HepG2 (cell line): ENCODE results near the gene SLC19A3. TPM values are rescaled to one million over a fixed set of nuclear protein-coding genes. Genes with fewer than 3 reads are reported as not detected.

Experiments
- ATAC-seq: fragments of 200-7000 bp; cut with Tn5 transposase; 3 replicates; pipeline ENCODE4 v1.9.1; 2020; ENCODE audit warnings: mild to moderate bottlenecking, moderate library complexity
- BruUV-seq: library from RNA; stranded (reverse); fragments of 400-500 nt; replicated peaks from 2 replicates; lab custom pipeline; 2021; lab: Mats Ljungman, UMichigan
- CTCF ChIA-PET: fragments of 300-600 bp; formaldehyde crosslinking; extraction: SDS; loops from one replicate; lab custom pipeline; 2021; ENCODE audit warnings: low total read pairs, inconsistent platforms, low intra/inter-chr PET ratio; lab: Yijun Ruan, JAX
- POLR2A ChIA-PET: fragments of 350-600 bp; sonication (Branson Sonifier 250); formaldehyde crosslinking; loops from one replicate; lab custom pipeline; 2020; ENCODE audit warnings: antibody characterized with exemption, inconsistent platforms; lab: Yijun Ruan, JAX
- DNase-seq: peaks from one replicate; pipeline ENCODE4 v3.0.0-alpha.2; 2015; ENCODE audit warnings: low spot score
- FAIRE-seq: peaks from 3 replicates; lab custom pipeline; 2011; peaks lifted over from hg19 to GRCh38; lab: Jason Lieb, UNC
- H2AFZ ChIP-seq: one replicate; pipeline ENCODE4 v1.6.1; 2011; ENCODE audit warnings: low read length, inconsistent platforms
- H3K27ac ChIP-seq: fragments of 300-600 bp; 3 replicates; pipeline ENCODE4 v1.8.0; 2011; ENCODE audit warnings: mixed run types, mild to moderate bottlenecking, mixed read lengths, low read length, inconsistent platforms; ENCODE audit not compliant: insufficient read depth; ENCODE audit errors: extremely low read length
- H3K27me3 ChIP-seq, 2 experiments: fragments of 200-600 bp in 1 of 2; 2 replicates in 1 of 2; 3 replicates in 1 of 2; pipeline versions ENCODE4 v1.6.0 to v1.8.0; 2011; ENCODE audit warnings: low read length in 2 of 2, mild to moderate bottlenecking in 2 of 2, moderate library complexity in 2 of 2, inconsistent platforms in 1 of 2; ENCODE audit not compliant: insufficient read depth in 2 of 2, control insufficient read depth in 1 of 2
- H3K36me3 ChIP-seq, 2 experiments: fragments of 200-600 bp in 1 of 2; replicated peaks in 1 of 2; 2 replicates in 1 of 2; 3 replicates in 1 of 2; pipeline versions ENCODE4 v1.5.1 to v1.8.0; 2011; ENCODE audit warnings: low read length in 2 of 2, inconsistent platforms in 1 of 2; ENCODE audit not compliant: insufficient read depth in 2 of 2, control insufficient read depth in 1 of 2
- H3K4me1 ChIP-seq: 2 replicates; pipeline ENCODE4 v1.5.1; 2012; ENCODE audit warnings: low read length, inconsistent platforms; ENCODE audit not compliant: insufficient read depth
- H3K4me2 ChIP-seq: 2 replicates; pipeline ENCODE4 v1.6.0; 2011; ENCODE audit warnings: low read depth, low read length, inconsistent platforms
- H3K4me3 ChIP-seq, 3 experiments: fragments of 200-600 bp in 1 of 3; sonication (generic), shearing (Covaris generic) in 1 of 3; replicated peaks in 1 of 3; 2 replicates each; pipeline ENCODE4 v1.5.1; 2011 to 2016; ENCODE audit warnings: low read length in 3 of 3, inconsistent platforms in 2 of 3, low read depth in 2 of 3, mild to moderate bottlenecking in 2 of 3, control low read depth in 1 of 3, mixed read lengths in 1 of 3; ENCODE audit not compliant: insufficient read depth in 1 of 3
- H3K79me2 ChIP-seq: one replicate; pipeline ENCODE4 v1.6.1; 2011; ENCODE audit warnings: low read length, inconsistent platforms; ENCODE audit not compliant: insufficient read depth
- H3K9ac ChIP-seq: 2 replicates; pipeline ENCODE4 v1.6.0; 2011; ENCODE audit warnings: mild to moderate bottlenecking, low read depth, low read length, inconsistent platforms; ENCODE audit not compliant: insufficient read depth
- H3K9me3 ChIP-seq: 2 replicates; pipeline ENCODE4 v1.5.1; 2012; ENCODE audit warnings: mild to moderate bottlenecking, low read length
- H4K20me1 ChIP-seq: 2 replicates; pipeline ENCODE4 v1.6.0; 2011; ENCODE audit warnings: inconsistent platforms, mild to moderate bottlenecking, low read length, moderate library complexity; ENCODE audit not compliant: insufficient read depth
- FOSL2 ChIP-seq: sonication (generic); formaldehyde crosslinking; IDR thresholded peaks from 2 replicates; pipeline ENCODE4 v1.4.0; 2020; ENCODE audit warnings: missing genetic modification reagents
- HNF4A ChIP-seq: sonication (generic); formaldehyde crosslinking; IDR thresholded peaks from 2 replicates; pipeline ENCODE4 v1.4.0; 2020; ENCODE audit warnings: missing genetic modification reagents
- RAD21 ChIP-seq: fragments of 450-650 bp; formaldehyde crosslinking; IDR thresholded peaks from 2 replicates; pipeline ENCODE4 v1.5.0; 2020; ENCODE audit warnings: mild to moderate bottlenecking
- SALL1 ChIP-seq: sonication (generic); formaldehyde crosslinking; IDR thresholded peaks from 2 replicates; pipeline ENCODE4 v1.8.0; 2022; ENCODE audit warnings: mild to moderate bottlenecking, missing genetic modification reagents
- SRSF9 ChIP-seq: fragments of 200-400 bp; formaldehyde crosslinking; IDR thresholded peaks from 2 replicates; pipeline ENCODE4 v1.6.1; 2018; ENCODE audit warnings: borderline replicate concordance, mild to moderate bottlenecking, low read depth, low read length; ENCODE audit not compliant: insufficient read depth, poor library complexity, severe bottlenecking
- ZNF362 ChIP-seq: sonication (generic); formaldehyde crosslinking; IDR thresholded peaks from 2 replicates; pipeline ENCODE4 v1.4.0; 2020; ENCODE audit warnings: missing genetic modification reagents, mild to moderate bottlenecking, borderline replicate concordance
- ZNF660 ChIP-seq: sonication (generic); formaldehyde crosslinking; IDR thresholded peaks from 2 replicates; pipeline ENCODE4 v1.5.1; 2020; ENCODE audit warnings: mild to moderate bottlenecking, low read depth, missing genetic modification reagents, borderline replicate concordance
- ZNF746 ChIP-seq: sonication (generic); formaldehyde crosslinking; IDR thresholded peaks from 2 replicates; pipeline ENCODE4 v1.8.0; 2022; ENCODE audit warnings: mild to moderate bottlenecking, missing genetic modification reagents
- ZNF841 ChIP-seq: sonication (generic); formaldehyde crosslinking; IDR thresholded peaks from 2 replicates; pipeline ENCODE4 v1.8.1; 2023; ENCODE audit warnings: missing genetic modification reagents, borderline replicate concordance
- ZSCAN12 ChIP-seq: sonication (generic); formaldehyde crosslinking; IDR thresholded peaks from 2 replicates; pipeline ENCODE4 v1.9.0; 2021; ENCODE audit warnings: mild to moderate bottlenecking, missing genetic modification reagents
- ZSCAN22 ChIP-seq: sonication (generic); formaldehyde crosslinking; IDR thresholded peaks from 2 replicates; pipeline ENCODE4 v1.4.0; 2020; ENCODE audit warnings: mild to moderate bottlenecking, missing genetic modification reagents
- ZSCAN9 ChIP-seq: IDR thresholded peaks from 2 replicates; pipeline ENCODE4 v1.6.1; 2016; ENCODE audit warnings: borderline replicate concordance
- WGBS: methylation state at CpG from one replicate; pipeline ENCODE4 v1.1.6; 2017; ENCODE audit warnings: low lambda C conversion rate; 5-methylcytosine and 5-hydroxymethylcytosine counted together
- in situ Hi-C: cut with HindIII; loops from 2 replicates; pipeline ENCODE4 v1.10.0; 2017; ENCODE audit warnings: low pct_unique_long_range_greater_than_20kb; ENCODE audit not compliant: extremely low pct_ligation_motif_present
- intact Hi-C: fragments of 100-400 bp; cut with micrococcal nuclease; formaldehyde crosslinking; loops from one replicate; pipeline ENCODE4 v1.10.0; 2022; ENCODE audit not compliant: unreplicated experiment
- polyA plus RNA-seq, 8 experiments: library from polyadenylated mRNA; depleted of rRNA in 3 of 8; stranded (reverse) in 7 of 8; unstranded in 1 of 8; fragments of >200 nt; fragmentation: Illumina TruSeq in 4 of 8; extraction: Trizol in 4 of 8; gene quantifications; 2 replicates each; pipeline versions ENCODE4 v1.2.1 to v1.2.3, GENCODE V29; 2011 to 2016; ENCODE audit warnings: low read depth in 4 of 8, missing spikeins in 1 of 8, mixed read lengths in 1 of 8; ENCODE audit not compliant: insufficient read depth in 1 of 8
- total RNA-seq, 5 experiments: library from RNA; depleted of rRNA; stranded (reverse); fragments of >200 nt; fragmentation: Illumina TruSeq; extraction: Trizol; gene quantifications; 2 replicates each; pipeline ENCODE4 v1.2.3, GENCODE V29; 2016; ENCODE audit warnings: low read depth in 1 of 5
- TF ChIP-seq, protein P1 (sequence below): sonication (generic); formaldehyde crosslinking; IDR thresholded peaks from 2 replicates; pipeline ENCODE4 v1.5.1; 2020; ENCODE audit warnings: missing genetic modification reagents, mild to moderate bottlenecking, borderline replicate concordance
- TF ChIP-seq, protein P2 (sequence below): sonication (generic); formaldehyde crosslinking; IDR thresholded peaks from 2 replicates; pipeline ENCODE4 v1.4.0; 2020; ENCODE audit warnings: missing genetic modification reagents

Gene SLC19A3
- total and polyA plus RNA-seq, 2 of the 13 experiments (the other 11 are each of a cell fraction or from before 2014, with no cell fraction given), result 2.3 to 5.2 TPM

DNA sequence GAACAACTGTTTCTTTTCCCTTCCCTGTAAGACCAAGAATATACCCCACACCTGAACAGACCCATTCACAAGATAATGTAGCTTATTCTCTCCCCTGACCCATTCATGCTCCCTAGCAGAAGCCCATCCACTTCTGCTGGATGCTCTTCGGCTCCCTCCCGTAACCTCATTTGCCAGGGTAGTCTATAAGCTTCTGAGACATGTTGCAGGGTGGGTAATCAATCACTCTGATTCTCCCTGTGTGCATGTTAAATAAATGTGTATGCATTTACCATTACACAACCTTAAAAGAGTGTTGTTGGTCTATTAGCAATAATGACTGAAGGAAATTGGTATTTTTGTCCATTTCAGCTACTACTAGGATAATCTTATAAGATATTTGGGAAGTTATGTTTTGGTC lies 1.3 kb downstream of the SLC19A3 start:
- H3K27me3 ChIP-seq, result peaks cover 0 to 11% of the 10 kb centered on the region in 2 experiments; a peak in 3 of 5 replicates
- intact Hi-C loops (no loop called here), in situ Hi-C loops (no loop called here)
- no peak overlapping the region for H3K4me3 ChIP-seq
- H3K4me1 ChIP-seq, result peaks cover 22% of the 10 kb centered on the region
- H3K27ac ChIP-seq, result no peak overlapping the region
- ChIA-PET CTCF (no interaction called here), POLR2A (no interaction called here)
- peak overlapping the region; percentile 16; the same call in 1 of the 2 replicates for H3K4me2 ChIP-seq
- FAIRE-seq (no peak), DNase-seq (no peak), ATAC-seq (no peak)
- H4K20me1 ChIP-seq, result no peaks in the 10 kb centered on the region
- 86% methylated on average over 2 of the region's 2 CpGs for WGBS
- H3K79me2 ChIP-seq, result no peaks in the 10 kb centered on the region
- H2AFZ ChIP-seq, result no peak overlapping the region
- H3K9ac ChIP-seq, result no peak overlapping the region
- TF ChIP-seq ZSCAN12 (CRISPR knock-in tag) (no peak), ZNF660 (CRISPR knock-in tag) (0 out of 2 replicates have a peak, but pooled peaks have one; percentile 53)
- no peaks in the 10 kb centered on the region for H3K9me3 ChIP-seq
- H3K36me3 ChIP-seq, result no peaks in the 10 kb centered on the region
- no TSS peak for BruUV-seq

GRCh38 chr2:227713291-227713690 lies 4.5 kb downstream of the SLC19A3 start:
- H3K27me3 ChIP-seq, result peaks cover 0 to 11% of the 10 kb centered on the region in 2 experiments; a peak in 3 of 5 replicates
- DNase-seq (peak; percentile 21), FAIRE-seq (no peak), ATAC-seq (no peak)
- no peak overlapping the region for H3K4me2 ChIP-seq
- H4K20me1 ChIP-seq, result no peaks in the 10 kb centered on the region
- ChIA-PET POLR2A (no interaction called here), CTCF (no interaction called here)
- intact Hi-C loops (no loop called here), in situ Hi-C loops (no loop called here)
- H3K4me3 ChIP-seq, result no peak overlapping the region
- H3K36me3 ChIP-seq, result no peaks in the 10 kb centered on the region
- WGBS, result 96% methylated on average over 1 of the region's 1 CpG
- H3K79me2 ChIP-seq, result no peaks in the 10 kb centered on the region
- peaks cover 15% of the 10 kb centered on the region for H3K4me1 ChIP-seq
- H3K27ac ChIP-seq, result no peak overlapping the region
- no peak overlapping the region for H2AFZ ChIP-seq
- no TSS peak for BruUV-seq
- H3K9me3 ChIP-seq, result no peaks in the 10 kb centered on the region
- H3K9ac ChIP-seq, result no peak overlapping the region
- TF ChIP-seq, protein P1, sequence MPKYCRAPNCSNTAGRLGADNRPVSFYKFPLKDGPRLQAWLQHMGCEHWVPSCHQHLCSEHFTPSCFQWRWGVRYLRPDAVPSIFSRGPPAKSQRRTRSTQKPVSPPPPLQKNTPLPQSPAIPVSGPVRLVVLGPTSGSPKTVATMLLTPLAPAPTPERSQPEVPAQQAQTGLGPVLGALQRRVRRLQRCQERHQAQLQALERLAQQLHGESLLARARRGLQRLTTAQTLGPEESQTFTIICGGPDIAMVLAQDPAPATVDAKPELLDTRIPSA, result no peak
- TF ChIP-seq ZNF746 (CRISPR knock-in tag) (no peak), ZNF841 (no peak), ZSCAN9 (CRISPR knock-in tag) (no peak), ZNF362 (CRISPR knock-in tag) (no peak), SRSF9 (no peak), RAD21 (CRISPR knock-in tag) (no peak), SALL1 (CRISPR knock-in tag) (no peak), ZSCAN22 (CRISPR knock-in tag) (no peak), FOSL2 (CRISPR knock-in tag) (no peak), HNF4A (CRISPR knock-in tag) (no peak)
- TF ChIP-seq, protein P2, sequence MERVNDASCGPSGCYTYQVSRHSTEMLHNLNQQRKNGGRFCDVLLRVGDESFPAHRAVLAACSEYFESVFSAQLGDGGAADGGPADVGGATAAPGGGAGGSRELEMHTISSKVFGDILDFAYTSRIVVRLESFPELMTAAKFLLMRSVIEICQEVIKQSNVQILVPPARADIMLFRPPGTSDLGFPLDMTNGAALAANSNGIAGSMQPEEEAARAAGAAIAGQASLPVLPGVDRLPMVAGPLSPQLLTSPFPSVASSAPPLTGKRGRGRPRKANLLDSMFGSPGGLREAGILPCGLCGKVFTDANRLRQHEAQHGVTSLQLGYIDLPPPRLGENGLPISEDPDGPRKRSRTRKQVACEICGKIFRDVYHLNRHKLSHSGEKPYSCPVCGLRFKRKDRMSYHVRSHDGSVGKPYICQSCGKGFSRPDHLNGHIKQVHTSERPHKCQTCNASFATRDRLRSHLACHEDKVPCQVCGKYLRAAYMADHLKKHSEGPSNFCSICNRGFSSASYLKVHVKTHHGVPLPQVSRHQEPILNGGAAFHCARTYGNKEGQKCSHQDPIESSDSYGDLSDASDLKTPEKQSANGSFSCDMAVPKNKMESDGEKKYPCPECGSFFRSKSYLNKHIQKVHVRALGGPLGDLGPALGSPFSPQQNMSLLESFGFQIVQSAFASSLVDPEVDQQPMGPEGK (CRISPR knock-in tag), result no peak
